Measurements from ENCODE around the gene PARN.

DNA sequence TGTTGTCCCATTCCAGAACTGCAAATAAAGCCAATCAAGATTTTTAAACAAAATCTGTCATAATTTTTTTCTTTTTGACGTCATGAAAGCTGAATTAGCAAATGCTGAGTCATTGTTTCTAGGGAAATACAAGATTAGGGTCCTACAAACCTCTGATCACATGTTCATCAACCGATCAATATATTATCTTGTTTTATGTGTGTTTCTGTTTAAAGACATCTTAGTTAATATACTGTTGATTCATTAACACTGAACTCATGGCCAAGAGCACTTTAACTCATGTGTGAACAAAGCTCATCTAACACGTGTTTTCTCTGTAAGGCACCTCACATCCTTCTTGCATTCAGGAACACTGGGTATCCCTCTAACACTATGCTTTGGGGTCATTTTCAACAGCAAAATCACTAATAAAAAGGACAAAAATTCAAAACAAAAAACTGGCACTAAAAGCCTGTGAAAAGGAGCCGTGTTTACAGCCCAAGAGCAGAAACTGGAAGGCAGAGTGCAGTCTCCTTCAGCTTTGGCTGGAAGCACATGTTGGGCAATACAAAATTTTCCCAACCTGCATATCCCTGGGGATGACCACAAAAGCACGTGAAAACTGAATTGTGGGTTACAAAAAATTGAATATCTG lies 102.5 kb downstream of the PARN start:
- TF ChIP-seq, protein P1, sequence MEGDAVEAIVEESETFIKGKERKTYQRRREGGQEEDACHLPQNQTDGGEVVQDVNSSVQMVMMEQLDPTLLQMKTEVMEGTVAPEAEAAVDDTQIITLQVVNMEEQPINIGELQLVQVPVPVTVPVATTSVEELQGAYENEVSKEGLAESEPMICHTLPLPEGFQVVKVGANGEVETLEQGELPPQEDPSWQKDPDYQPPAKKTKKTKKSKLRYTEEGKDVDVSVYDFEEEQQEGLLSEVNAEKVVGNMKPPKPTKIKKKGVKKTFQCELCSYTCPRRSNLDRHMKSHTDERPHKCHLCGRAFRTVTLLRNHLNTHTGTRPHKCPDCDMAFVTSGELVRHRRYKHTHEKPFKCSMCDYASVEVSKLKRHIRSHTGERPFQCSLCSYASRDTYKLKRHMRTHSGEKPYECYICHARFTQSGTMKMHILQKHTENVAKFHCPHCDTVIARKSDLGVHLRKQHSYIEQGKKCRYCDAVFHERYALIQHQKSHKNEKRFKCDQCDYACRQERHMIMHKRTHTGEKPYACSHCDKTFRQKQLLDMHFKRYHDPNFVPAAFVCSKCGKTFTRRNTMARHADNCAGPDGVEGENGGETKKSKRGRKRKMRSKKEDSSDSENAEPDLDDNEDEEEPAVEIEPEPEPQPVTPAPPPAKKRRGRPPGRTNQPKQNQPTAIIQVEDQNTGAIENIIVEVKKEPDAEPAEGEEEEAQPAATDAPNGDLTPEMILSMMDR (conservative IDR thresholded peaks at IDR 0.05 in 1 of 2, IDR thresholded peaks at IDR 0.05 in 1 of 2; ENCODE audit: extremely low read depth in 1 of 2, insufficient read depth in 1 of 2, low read depth in 1 of 2, low read length in 2 of 2): no peak
- TF ChIP-seq EZH2 (IDR thresholded peaks at IDR 0.05; ENCODE audit: borderline replicate concordance, low read length): no peak

Data from mammary epithelial cell (primary cell).